Muscle layer of colon (tissue), 2 donors: ENCODE measurements around the gene GPT2.
A peak's percentile ranks its signal among the peaks of the same experiment; 100 is the strongest.

ENCODE experiments used
- H3K27ac ChIP-seq: one replicate; pipeline ENCODE4 v1.7.0; 2013; ENCODE audit warnings: low read depth, mild to moderate bottlenecking, low read length, moderate library complexity
- H3K27me3 ChIP-seq, 2 donors: one replicate each; pipeline ENCODE4 v1.7.0; 2013; ENCODE audit warnings: low read length in 2 of 2, mild to moderate bottlenecking in 2 of 2; ENCODE audit not compliant: insufficient read depth in 2 of 2, control insufficient read depth in 1 of 2
- H3K36me3 ChIP-seq: one replicate; pipeline ENCODE4 v1.7.0; 2013; ENCODE audit warnings: mild to moderate bottlenecking, low read length; ENCODE audit not compliant: insufficient read depth
- H3K4me1 ChIP-seq: one replicate; pipeline ENCODE4 v1.7.0; 2013; ENCODE audit warnings: mild to moderate bottlenecking, low read length; ENCODE audit not compliant: insufficient read depth
- H3K4me3 ChIP-seq, 2 donors: one replicate each; pipeline ENCODE4 v1.7.0; 2013; ENCODE audit warnings: low read length in 2 of 2, low read depth in 1 of 2, mild to moderate bottlenecking in 1 of 2, moderate library complexity in 1 of 2
- H3K9ac ChIP-seq: one replicate; pipeline ENCODE4 v1.7.0; 2013; ENCODE audit warnings: low read length
- H3K9me3 ChIP-seq: one replicate; pipeline ENCODE4 v1.7.0; 2013; ENCODE audit warnings: mild to moderate bottlenecking, low read length
- donor health status: abdominal sarcoma.
- donor health status: Adenocarcinoma of cecum.

The GPT2 gene

DNA sequence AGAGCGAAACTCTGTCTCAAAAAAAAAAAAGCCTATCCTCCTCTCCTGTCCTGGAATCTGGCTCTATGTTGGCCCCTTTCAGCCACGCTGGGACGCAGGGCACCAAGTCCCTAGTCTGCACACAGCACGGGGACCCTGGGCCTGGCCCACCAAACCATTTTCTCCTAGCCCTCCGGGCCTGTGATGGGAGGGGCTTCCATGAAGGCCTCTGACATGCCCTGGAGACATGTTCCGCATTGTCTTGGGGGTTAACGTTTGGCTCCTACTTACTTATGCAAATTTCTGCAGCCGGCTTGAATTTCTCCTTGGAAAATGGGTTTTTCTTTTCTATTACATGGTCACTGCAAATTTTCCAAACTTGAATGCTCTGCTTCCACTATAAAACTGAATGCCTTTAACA is 12.6 kb upstream of the GPT2 start:
- Histone ChIP-seq H3K36me3 (no peaks in the 10 kb centered on the region), H3K9me3 (no peaks in the 10 kb centered on the region), H3K27ac (no peak overlapping the region), H3K27me3 (no peaks in the 10 kb centered on the region), H3K9ac (no peak overlapping the region), H3K4me1 (no peaks in the 10 kb centered on the region), H3K4me3 (no peak overlapping the region)

DNA sequence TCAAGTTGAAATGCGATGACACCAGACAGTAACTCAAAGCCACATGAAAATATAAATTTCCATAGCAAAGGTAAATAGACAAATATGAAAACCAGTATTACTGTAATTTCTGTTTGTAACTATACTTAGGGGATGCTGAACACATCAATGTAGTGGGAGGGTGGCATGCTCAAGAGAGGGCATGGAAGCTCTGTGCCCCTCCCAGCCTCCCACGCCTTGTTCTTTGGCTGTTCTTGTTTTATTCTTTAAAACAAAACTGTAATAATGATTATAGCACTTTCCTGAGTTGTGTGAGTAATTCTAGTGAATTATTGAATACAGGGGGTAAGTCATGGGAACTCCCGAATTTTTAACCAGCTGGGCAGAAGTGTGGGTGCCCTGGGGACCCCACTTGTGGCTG is 11.0 kb upstream of the GPT2 start:
- Histone ChIP-seq H3K36me3 (no peaks in the 10 kb centered on the region), H3K27me3 (no peaks in the 10 kb centered on the region), H3K9me3 (no peaks in the 10 kb centered on the region), H3K27ac (no peak overlapping the region), H3K4me1 (no peaks in the 10 kb centered on the region), H3K4me3 (no peak overlapping the region), H3K9ac (no peak overlapping the region)

DNA sequence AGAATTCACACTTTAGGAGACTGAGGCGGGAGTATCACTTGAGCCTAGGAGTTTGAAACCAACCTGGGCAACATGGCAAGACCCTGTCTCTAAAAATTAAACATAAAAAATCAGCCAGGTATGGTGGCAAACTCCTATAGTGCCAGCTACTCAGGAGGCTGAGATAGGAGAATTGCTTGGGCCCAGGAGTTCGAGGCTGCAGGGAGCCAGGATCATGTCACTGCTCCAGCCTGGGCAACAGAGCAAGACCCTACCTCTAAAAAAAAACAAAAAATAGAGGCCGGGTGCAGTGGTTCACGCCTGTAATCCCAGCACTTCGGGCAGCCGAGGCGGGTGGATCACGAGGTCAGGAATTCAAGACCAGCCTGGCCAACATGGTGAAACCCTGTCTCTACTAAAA is 8.9 kb upstream of the GPT2 start:
- Histone ChIP-seq H3K4me3 (no peak overlapping the region), H3K27ac (no peak overlapping the region), H3K9ac (no peak overlapping the region), H3K27me3 (no peaks in the 10 kb centered on the region), H3K9me3 (no peaks in the 10 kb centered on the region), H3K36me3 (no peaks in the 10 kb centered on the region), H3K4me1 (no peaks in the 10 kb centered on the region)

DNA sequence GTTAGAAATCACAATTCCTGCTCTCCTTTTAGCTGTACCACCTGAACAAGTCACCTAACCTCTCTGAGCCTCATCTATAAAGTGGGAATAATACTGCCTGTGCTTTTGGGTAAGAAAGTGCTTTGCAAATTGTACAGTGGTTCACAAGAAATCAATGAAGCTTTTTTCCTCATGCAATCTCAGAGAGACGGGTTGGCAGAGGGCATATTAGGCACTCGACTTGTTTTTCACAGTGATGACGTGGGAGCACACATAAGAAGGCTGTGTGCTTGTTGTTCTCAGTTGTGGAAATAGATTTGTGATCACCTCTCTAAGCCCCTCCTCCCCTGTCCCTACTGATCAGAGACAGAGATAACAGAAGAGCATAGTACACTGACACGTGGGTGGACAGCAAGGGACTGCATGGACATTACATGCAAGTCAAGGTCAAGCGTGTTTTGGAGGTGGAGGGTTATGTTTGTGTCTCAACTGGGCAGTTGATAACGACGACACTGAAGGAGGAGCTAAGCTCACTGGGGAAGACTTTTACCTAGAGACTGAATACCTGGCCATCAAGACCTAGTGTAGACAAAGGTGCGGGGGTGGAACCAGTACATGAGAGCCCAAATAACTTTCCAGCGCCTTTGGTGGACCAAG is 1.7 kb upstream of the GPT2 start:
- no peaks in the 10 kb centered on the region for H3K36me3 ChIP-seq
- no peaks in the 10 kb centered on the region for H3K9me3 ChIP-seq
- no peak overlapping the region for H3K27ac ChIP-seq

DNA sequence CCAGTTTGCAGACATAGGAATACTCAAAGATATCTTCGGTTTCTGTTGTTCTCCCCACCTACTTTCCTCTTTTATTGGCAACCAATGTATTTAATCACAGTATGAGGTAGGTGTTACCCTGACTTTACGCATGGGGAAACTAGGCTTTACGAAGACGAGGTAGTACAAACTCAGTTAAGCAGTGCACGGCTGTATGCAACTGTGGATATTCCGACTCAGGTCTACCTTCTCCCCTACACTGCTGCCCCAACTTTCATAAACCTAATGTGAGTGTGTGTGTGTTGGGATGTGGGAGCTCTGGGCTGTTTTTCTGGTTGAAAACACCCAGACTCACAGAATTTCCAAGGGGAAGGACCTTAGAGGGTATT is 1.2 kb upstream of the GPT2 start:
- Histone ChIP-seq H3K9ac (no peak overlapping the region), H3K27ac (no peak overlapping the region), H3K36me3 (no peaks in the 10 kb centered on the region), H3K27me3 (no peaks in the 10 kb centered on the region), H3K4me3 (no peak overlapping the region), H3K9me3 (no peaks in the 10 kb centered on the region), H3K4me1 (peaks cover 10% of the 10 kb centered on the region)

More for the DNA sequence above, 1.7 kb upstream of the GPT2 start:
- Histone ChIP-seq H3K27me3 (no peaks in the 10 kb centered on the region), H3K4me3 (no peak overlapping the region), H3K4me1 (peaks cover 10% of the 10 kb centered on the region), H3K9ac (no peak overlapping the region)

DNA sequence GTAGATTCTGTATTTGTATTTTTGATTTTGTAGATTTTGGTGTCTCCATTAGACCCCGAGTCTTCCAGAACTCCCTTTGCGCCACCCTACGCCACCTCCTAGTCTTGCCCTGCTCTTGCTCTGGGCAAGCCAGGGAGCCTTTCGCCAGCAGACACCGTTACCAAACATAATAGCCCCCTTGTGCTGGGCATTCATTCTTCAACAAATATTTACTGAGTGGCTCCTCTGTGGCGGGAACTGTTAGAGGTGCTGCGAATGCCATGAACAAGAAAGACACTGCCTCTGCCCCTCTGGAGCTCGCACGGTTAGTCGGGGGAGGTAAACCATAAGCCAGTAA is 841 bp upstream of the GPT2 start:
- H3K9me3 ChIP-seq = no peaks in the 10 kb centered on the region
- H3K4me3 ChIP-seq = peak overlapping the region; percentile 43 to 75
- peaks cover 10% of the 10 kb centered on the region for H3K4me1 ChIP-seq
- H3K27me3 ChIP-seq = no peaks in the 10 kb centered on the region
- no peak overlapping the region for H3K9ac ChIP-seq
- H3K36me3 ChIP-seq = no peaks in the 10 kb centered on the region
- H3K27ac ChIP-seq = no peak overlapping the region

DNA sequence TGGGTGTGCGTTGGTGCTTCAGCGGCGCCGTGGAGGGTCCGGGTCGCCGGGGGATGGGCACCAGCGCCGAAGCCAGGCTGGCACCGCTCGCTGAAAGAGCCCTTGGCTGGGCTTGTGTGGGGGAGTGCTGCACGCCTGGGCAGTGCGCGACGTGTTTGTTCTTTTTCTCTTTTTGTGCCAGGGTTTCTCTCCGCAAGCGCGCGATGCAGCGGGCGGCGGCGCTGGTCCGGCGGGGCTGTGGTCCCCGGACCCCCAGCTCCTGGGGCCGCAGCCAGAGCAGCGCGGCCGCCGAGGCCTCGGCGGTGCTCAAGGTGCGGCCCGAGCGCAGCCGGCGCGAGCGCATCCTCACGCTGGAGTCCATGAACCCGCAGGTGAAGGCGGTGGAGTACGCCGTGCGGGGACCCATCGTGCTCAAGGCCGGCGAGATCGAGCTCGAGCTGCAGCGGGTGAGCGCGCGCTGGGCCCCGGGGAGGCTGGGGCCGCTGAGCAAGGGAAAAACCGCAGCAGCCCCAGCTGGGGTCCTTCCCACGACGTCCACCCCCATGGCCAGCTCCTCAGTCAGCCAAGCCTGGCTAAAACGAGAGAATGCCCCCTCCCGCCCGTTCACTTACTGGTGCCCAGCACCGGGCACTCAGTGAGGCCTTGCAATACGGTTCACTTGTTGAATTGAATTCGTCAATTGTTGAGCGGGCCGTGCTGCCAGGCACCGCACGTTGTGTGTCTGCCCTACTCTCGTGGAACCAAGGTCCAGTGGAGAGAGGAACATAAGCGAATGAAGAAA is 541 bp downstream of the GPT2 start:
- Histone ChIP-seq H3K9ac (no peak overlapping the region), H3K4me3 (peak overlapping the region; percentile 43 to 75), H3K4me1 (peaks cover 10% of the 10 kb centered on the region), H3K27ac (no peak overlapping the region), H3K9me3 (no peaks in the 10 kb centered on the region), H3K27me3 (no peaks in the 10 kb centered on the region), H3K36me3 (no peaks in the 10 kb centered on the region)

DNA sequence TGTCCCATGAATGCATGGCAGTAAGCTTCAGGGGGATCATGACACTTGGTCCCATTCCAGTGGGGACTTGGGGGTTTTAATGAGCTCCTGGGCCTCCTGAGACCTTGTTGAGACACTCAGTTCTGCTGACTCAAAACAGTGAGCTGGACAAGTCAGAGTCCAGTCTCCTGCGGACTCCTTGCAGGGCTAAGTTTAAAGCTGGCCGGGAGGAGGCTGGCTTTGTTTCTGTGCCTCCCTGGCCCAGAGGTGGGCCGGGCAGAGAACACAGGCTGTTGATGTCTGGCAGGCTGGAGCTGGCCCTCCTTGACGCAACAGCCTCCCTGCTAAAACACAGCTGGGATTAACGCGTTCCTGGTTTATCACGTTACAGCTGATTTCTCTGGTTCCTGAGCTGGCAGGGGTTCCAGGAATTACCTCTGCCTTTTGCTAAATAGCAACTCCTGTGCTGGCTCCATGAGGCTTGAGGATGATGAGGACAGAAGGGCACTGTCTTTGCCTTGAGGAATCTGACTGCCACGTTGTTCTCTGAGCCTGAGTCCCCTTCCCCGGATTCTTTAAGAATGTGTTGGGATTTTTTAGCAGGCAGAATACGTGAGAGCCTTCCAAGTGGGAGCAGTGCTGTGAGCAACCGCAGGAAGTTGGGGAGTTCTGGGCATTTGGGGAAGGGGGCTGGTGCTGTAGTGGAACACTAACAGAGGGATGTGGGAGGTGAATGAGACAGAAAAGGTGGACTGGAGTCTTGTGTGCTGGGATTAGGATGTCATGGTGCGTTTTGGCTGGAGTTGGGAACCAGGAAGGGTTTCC is 2.0 kb downstream of the GPT2 start:
- no peak overlapping the region for H3K9ac ChIP-seq
- H3K4me3 ChIP-seq = no peak overlapping the region
- no peaks in the 10 kb centered on the region for H3K27me3 ChIP-seq
- H3K4me1 ChIP-seq = peaks cover 10% of the 10 kb centered on the region
- H3K9me3 ChIP-seq = no peaks in the 10 kb centered on the region
- no peaks in the 10 kb centered on the region for H3K36me3 ChIP-seq
- no peak overlapping the region for H3K27ac ChIP-seq

DNA sequence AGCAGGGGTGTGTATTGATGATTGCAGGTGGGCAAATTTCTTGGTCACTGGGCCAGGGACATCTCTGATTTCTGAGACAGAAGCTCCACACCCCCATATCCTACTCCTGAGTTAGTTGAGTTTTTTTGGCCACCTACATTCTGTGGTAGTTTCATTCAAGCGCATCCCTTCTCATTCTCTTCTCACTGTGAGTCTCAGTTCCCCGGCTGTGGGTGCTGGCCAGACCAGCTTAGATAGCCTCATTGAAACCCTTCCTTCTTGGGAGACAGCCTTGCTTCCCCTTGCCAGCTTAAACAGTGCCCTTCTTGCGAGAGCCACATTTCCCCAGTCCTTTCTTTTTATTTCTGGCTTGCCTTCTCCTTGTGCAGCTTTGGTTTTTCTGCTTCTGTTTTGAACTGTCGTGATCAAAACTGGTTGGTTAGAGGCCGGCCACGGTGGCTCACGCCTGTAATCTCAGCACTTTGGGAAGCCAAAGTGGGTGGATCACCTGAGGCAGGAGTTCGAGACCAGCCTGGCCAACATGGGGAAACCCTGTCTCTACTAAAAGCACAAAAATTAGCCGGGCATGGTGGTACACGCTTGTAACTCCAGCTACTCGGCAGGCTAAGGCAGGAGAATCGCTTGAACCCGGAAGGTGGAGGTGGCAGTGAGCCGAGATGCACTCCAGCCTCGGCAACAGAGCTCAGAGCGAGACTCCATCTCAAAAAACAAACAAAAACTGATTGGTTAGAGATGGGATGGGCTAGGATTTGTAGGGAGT is 2.8 kb downstream of the GPT2 start:
- Histone ChIP-seq H3K4me1 (peaks cover 10% of the 10 kb centered on the region), H3K4me3 (no peak overlapping the region), H3K9me3 (no peaks in the 10 kb centered on the region), H3K36me3 (no peaks in the 10 kb centered on the region), H3K27me3 (no peaks in the 10 kb centered on the region), H3K9ac (no peak overlapping the region), H3K27ac (no peak overlapping the region)

DNA sequence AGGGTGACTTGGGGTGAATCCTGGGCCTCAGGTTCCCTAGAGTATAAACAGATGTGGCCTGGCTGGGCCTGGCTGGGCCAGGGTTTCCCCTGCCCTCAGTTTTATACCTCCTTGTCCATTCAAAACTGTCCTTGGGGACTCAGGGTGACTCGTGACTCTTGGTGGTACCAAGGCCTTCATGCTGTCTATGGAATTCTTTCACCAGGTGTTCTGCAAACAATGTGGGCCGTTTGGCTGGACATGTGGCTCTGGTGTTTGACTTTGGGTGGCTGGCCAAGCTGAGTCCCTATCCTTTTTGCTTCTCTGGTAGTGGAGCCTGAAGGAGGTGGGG is 3.3 kb downstream of the GPT2 start:
- Histone ChIP-seq H3K27ac (no peak overlapping the region), H3K9me3 (no peaks in the 10 kb centered on the region), H3K9ac (no peak overlapping the region), H3K27me3 (no peaks in the 10 kb centered on the region), H3K36me3 (no peaks in the 10 kb centered on the region), H3K4me1 (peaks cover 10% of the 10 kb centered on the region), H3K4me3 (no peak overlapping the region)

DNA sequence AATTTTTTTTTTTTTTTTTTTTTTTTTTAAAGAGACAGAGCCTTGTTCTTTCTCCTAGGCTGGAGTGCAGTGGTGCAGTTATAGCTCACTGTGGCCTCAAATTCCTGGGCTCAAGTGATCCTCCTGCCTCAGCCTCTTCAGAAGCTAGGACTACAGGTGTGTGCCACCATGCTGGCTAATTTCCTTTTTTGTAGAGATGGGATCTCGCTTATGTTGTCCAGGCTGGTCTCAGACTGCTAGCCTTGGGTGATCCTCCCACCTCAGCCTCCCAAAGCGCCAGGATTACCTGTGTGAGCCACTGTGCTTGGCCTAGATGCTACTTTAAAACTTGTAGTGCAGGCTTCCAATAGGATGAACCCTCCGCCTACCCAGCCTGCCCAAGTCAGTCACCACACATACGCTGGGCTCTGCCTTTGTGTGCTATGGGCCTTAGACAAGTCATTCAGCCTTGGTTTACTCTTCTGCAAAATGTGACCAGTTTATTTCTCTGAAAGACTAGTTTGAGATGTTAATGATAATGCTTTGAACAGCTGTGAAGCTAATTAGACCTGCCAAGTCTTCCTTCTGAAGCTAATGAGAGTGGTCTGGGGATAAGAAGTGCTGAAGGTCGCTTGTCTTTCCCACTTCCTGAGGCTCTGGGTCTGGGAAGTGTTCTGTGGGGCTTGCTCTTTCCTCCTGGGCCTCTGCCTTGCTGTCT is 5.2 kb downstream of the GPT2 start:
- no peaks in the 10 kb centered on the region for H3K36me3 ChIP-seq
- H3K9ac ChIP-seq = no peak overlapping the region
- H3K4me1 ChIP-seq = peaks cover 14% of the 10 kb centered on the region
- no peak overlapping the region for H3K27ac ChIP-seq
- H3K9me3 ChIP-seq = no peaks in the 10 kb centered on the region
- H3K27me3 ChIP-seq = no peaks in the 10 kb centered on the region
- no peak overlapping the region for H3K4me3 ChIP-seq
